ENCODE results near the gene MAP3K14.

Gene MAP3K14

GRCh38 chr17:45317111-45317928 is 500 bp upstream of the MAP3K14 start:
- DNase-seq (ENCODE audit: low read depth in 2 of 2), result peak; percentile 100

- DNase-seq (ENCODE audit: low read depth in 2 of 2), result no peak
Measured at GRCh38 chr17:45315648-45316433, 979 bp downstream of the MAP3K14 start.

GRCh38 chr17:45314741-45315647 is 1.8 kb downstream of the MAP3K14 start:
- DNase-seq (ENCODE audit: low read depth in 2 of 2), result no peak

GRCh38 chr17:45313996-45314740 is 2.7 kb downstream of the MAP3K14 start:
- no peak for DNase-seq (ENCODE audit: low read depth in 2 of 2)

- no peak for DNase-seq (ENCODE audit: low read depth in 2 of 2)
Measured at GRCh38 chr17:45313421-45313771, 3.4 kb downstream of the MAP3K14 start.

- DNase-seq (ENCODE audit: low read depth in 2 of 2), result no peak
Measured at GRCh38 chr17:45312477-45313420, 4.1 kb downstream of the MAP3K14 start.

- DNase-seq (ENCODE audit: low read depth in 2 of 2), result peak; percentile 64 to 78
Measured at GRCh38 chr17:45311760-45312476, 4.9 kb downstream of the MAP3K14 start.

GRCh38 chr17:45311401-45311759 is 5.4 kb downstream of the MAP3K14 start:
- DNase-seq (ENCODE audit: low read depth in 2 of 2), result no peak

GRCh38 chr17:45310380-45311324 is 6.2 kb downstream of the MAP3K14 start:
- DNase-seq (ENCODE audit: low read depth in 2 of 2), result no peak

- DNase-seq (ENCODE audit: low read depth in 2 of 2), result no peak
Measured at GRCh38 chr17:45309400-45309799, 7.4 kb downstream of the MAP3K14 start.

- DNase-seq (ENCODE audit: low read depth in 2 of 2), result no peak
Measured at GRCh38 chr17:45308840-45309239, 8.0 kb downstream of the MAP3K14 start.

GRCh38 chr17:45308016-45308365 is 8.8 kb downstream of the MAP3K14 start:
- no peak for DNase-seq (ENCODE audit: low read depth in 2 of 2)

- no peak for DNase-seq (ENCODE audit: low read depth in 2 of 2)
Measured at GRCh38 chr17:45307290-45308015, 9.4 kb downstream of the MAP3K14 start.

- DNase-seq (ENCODE audit: low read depth in 2 of 2), result no peak
Measured at GRCh38 chr17:45306623-45307022, 10.2 kb downstream of the MAP3K14 start.

GRCh38 chr17:45306094-45306493 is 10.7 kb downstream of the MAP3K14 start:
- no peak for DNase-seq (ENCODE audit: low read depth in 2 of 2)

GRCh38 chr17:45305530-45306087 is 11.2 kb downstream of the MAP3K14 start:
- no peak for DNase-seq (ENCODE audit: low read depth in 2 of 2)

- DNase-seq (ENCODE audit: low read depth in 2 of 2), result no peak
Measured at GRCh38 chr17:45302649-45303173, 14.1 kb downstream of the MAP3K14 start.
